HG02840 (cell line): ENCODE measurements around the gene IL18RAP.

Source experiments
- ATAC-seq: cut with Tn5 transposase; IDR thresholded peaks from one replicate; pipeline ENCODE4 v1.9.1; 2021; ENCODE audit warnings: mild to moderate bottlenecking, moderate library complexity, moderate number of reproducible peaks; ENCODE audit not compliant: unreplicated experiment, low FRiP score

Gene IL18RAP

GRCh38 chr2:102492006-102492405, 69.0 kb downstream of the IL18RAP start:
- ATAC-seq: no peak

GRCh38 chr2:102494570-102494969, 71.6 kb downstream of the IL18RAP start:
- no peak for ATAC-seq

GRCh38 chr2:102498414-102498813, 75.5 kb downstream of the IL18RAP start:
- ATAC-seq: no peak

GRCh38 chr2:102499558-102499957, 76.6 kb downstream of the IL18RAP start:
- ATAC-seq: no peak
